HG02623 (cell line): ENCODE measurements around the gene ZDHHC8.

Experiments
- ATAC-seq: cut with Tn5 transposase; IDR thresholded peaks from one replicate; pipeline ENCODE4 v1.9.1; 2021; ENCODE audit warnings: moderate library complexity; ENCODE audit not compliant: unreplicated experiment

The ZDHHC8 gene

GRCh38 chr22:20096574-20097420 lies 34.8 kb upstream of the ZDHHC8 start:
- no peak for ATAC-seq

- no peak for ATAC-seq
Measured at GRCh38 chr22:20099099-20099711, 32.4 kb upstream of the ZDHHC8 start.

GRCh38 chr22:20101638-20102037 lies 30.0 kb upstream of the ZDHHC8 start:
- ATAC-seq: no peak

- no peak for ATAC-seq
Measured at GRCh38 chr22:20102203-20102780, 29.3 kb upstream of the ZDHHC8 start.

- ATAC-seq: no peak
Measured at GRCh38 chr22:20105456-20106204, 26.0 kb upstream of the ZDHHC8 start.

GRCh38 chr22:20106205-20106848 lies 25.3 kb upstream of the ZDHHC8 start:
- no peak for ATAC-seq

- ATAC-seq: no peak
Measured at GRCh38 chr22:20106849-20107237, 24.8 kb upstream of the ZDHHC8 start.

- no peak for ATAC-seq
Measured at GRCh38 chr22:20107471-20107901, 24.1 kb upstream of the ZDHHC8 start.

- no peak for ATAC-seq
Measured at GRCh38 chr22:20107951-20108756, 23.4 kb upstream of the ZDHHC8 start.

- ATAC-seq: no peak
Measured at GRCh38 chr22:20108757-20109230, 22.8 kb upstream of the ZDHHC8 start.

GRCh38 chr22:20109411-20110358 lies 21.9 kb upstream of the ZDHHC8 start:
- no peak for ATAC-seq

GRCh38 chr22:20110359-20110985 lies 21.1 kb upstream of the ZDHHC8 start:
- ATAC-seq: no peak

GRCh38 chr22:20111045-20111688 lies 20.4 kb upstream of the ZDHHC8 start:
- ATAC-seq: no peak

- ATAC-seq: no peak
Measured at GRCh38 chr22:20111689-20112622, 19.6 kb upstream of the ZDHHC8 start.

- ATAC-seq: no peak
Measured at GRCh38 chr22:20112623-20113511, 18.7 kb upstream of the ZDHHC8 start.
